GM21528 (cell line): ENCODE results near the gene RPS6KB2.
"Not testable (repeated sequence)": the region's sequence is repeated elsewhere in the genome, so short reads cannot be mapped to it uniquely, and the experiment has no call there.

Experiments used
- ATAC-seq: cut with Tn5 transposase; IDR thresholded peaks from one replicate; pipeline ENCODE4 v1.9.1; 2021; ENCODE audit warnings: mild to moderate bottlenecking, moderate library complexity; ENCODE audit not compliant: unreplicated experiment, low FRiP score

The RPS6KB2 gene

GRCh38 chr11:67423891-67424613, 4.2 kb upstream of the RPS6KB2 start:
- ATAC-seq = no peak

GRCh38 chr11:67427364-67427859, 882 bp upstream of the RPS6KB2 start:
- not testable (repeated sequence) for ATAC-seq

GRCh38 chr11:67429038-67429668, 859 bp downstream of the RPS6KB2 start:
- no peak for ATAC-seq

- no peak for ATAC-seq
These were observed 1.4 kb downstream of the RPS6KB2 start for GRCh38 chr11:67429722-67430121.

- ATAC-seq = no peak
These were observed 3.3 kb downstream of the RPS6KB2 start for GRCh38 chr11:67431346-67432249.

- no peak for ATAC-seq
These were observed 4.5 kb downstream of the RPS6KB2 start for GRCh38 chr11:67432655-67433349.

GRCh38 chr11:67433536-67434394, 5.5 kb downstream of the RPS6KB2 start:
- no peak for ATAC-seq

GRCh38 chr11:67434395-67434881, 6.1 kb downstream of the RPS6KB2 start:
- no peak for ATAC-seq

GRCh38 chr11:67435031-67435726, 6.9 kb downstream of the RPS6KB2 start:
- ATAC-seq = no peak

- ATAC-seq = no peak
These were observed 7.6 kb downstream of the RPS6KB2 start for GRCh38 chr11:67435727-67436458.

- no peak for ATAC-seq
These were observed 8.3 kb downstream of the RPS6KB2 start for GRCh38 chr11:67436459-67437081.

- ATAC-seq = no peak
These were observed 9.0 kb downstream of the RPS6KB2 start, which contains the start of gene PTPRCAP for GRCh38 chr11:67437082-67437808. Gene PTPRCAP, minus strand, starts transcription at chr11:67437682. Its CDS starts 63 bp downstream, at chr11:67437619.

GRCh38 chr11:67437809-67438157, 9.5 kb downstream of the RPS6KB2 start:
- ATAC-seq = no peak

- ATAC-seq = no peak
These were observed 10.0 kb downstream of the RPS6KB2 start for GRCh38 chr11:67438158-67438902.

GRCh38 chr11:67439321-67440228, 11.3 kb downstream of the RPS6KB2 start:
- no peak for ATAC-seq
